HFFc6 (cell line): ENCODE data around the gene BHLHE41. TPM values are rescaled to one million over a fixed set of nuclear protein-coding genes. Genes with fewer than 3 reads are reported as not detected.

Source experiments
- DNase-seq: peaks from one replicate; pipeline ENCODE4 v3.0.0-alpha.2; 2018
- H3K27ac Mint-ChIP-seq: 2 replicates; pipeline ENCODE4 v1.8.0; 2020; ENCODE audit warnings: mild to moderate bottlenecking, mixed read lengths
- H3K27me3 Mint-ChIP-seq: 2 replicates; pipeline ENCODE4 v1.8.0; 2021; ENCODE audit warnings: mild to moderate bottlenecking, moderate library complexity, mixed read lengths; ENCODE audit not compliant: insufficient read depth
- H3K36me3 Mint-ChIP-seq: 2 replicates; pipeline ENCODE4 v1.8.0; 2021; ENCODE audit warnings: low read depth, mixed read lengths
- H3K4me1 Mint-ChIP-seq: 2 replicates; pipeline ENCODE4 v1.8.0; 2020; ENCODE audit warnings: low read depth, mixed read lengths
- H3K4me3 Mint-ChIP-seq: 2 replicates; pipeline ENCODE4 v1.8.0; 2020; ENCODE audit warnings: mild to moderate bottlenecking, moderate library complexity, mixed read lengths
- H3K9me3 Mint-ChIP-seq: 2 replicates; pipeline ENCODE4 v1.8.0; 2020; ENCODE audit warnings: mild to moderate bottlenecking, mixed read lengths
- CTCF ChIP-seq: fragments of 200-600 bp; sonication (generic); IDR thresholded peaks from 2 replicates; pipeline ENCODE4 v1.5.0; 2021; ENCODE audit warnings: antibody characterized with exemption, mild to moderate bottlenecking
- total RNA-seq, 6 experiments: library from RNA; stranded (reverse); fragmentation: NEBNext Ultra II Directional; extraction: Animal tissue kit (Norgen Biotek cat#: 25700); gene quantifications; 2 replicates in 1 of 6; 3 replicates in 5 of 6; pipeline ENCODE4 v1.2.3, GENCODE V29; 2021

BHLHE41 gene
- total RNA-seq, 6 experiments from 2014 or later, result 12.3 to 17.6 (median 13.8) TPM

GRCh38 chr12:26143291-26143690, 18.5 kb upstream of the BHLHE41 start:
- H3K4me3 Mint-ChIP-seq, result no peak overlapping the region
- no peaks in the 10 kb centered on the region for H3K36me3 Mint-ChIP-seq
- no peaks in the 10 kb centered on the region for H3K27me3 Mint-ChIP-seq
- no peak overlapping the region for H3K27ac Mint-ChIP-seq
- TF ChIP-seq CTCF, result no peak
- DNase-seq, result no peak
- no peaks in the 10 kb centered on the region for H3K4me1 Mint-ChIP-seq
- H3K9me3 Mint-ChIP-seq, result no peaks in the 10 kb centered on the region

GRCh38 chr12:26138860-26139259, 14.0 kb upstream of the BHLHE41 start:
- Mint-ChIP-seq H3K4me1 (no peaks in the 10 kb centered on the region), H3K4me3 (no peak overlapping the region), H3K27me3 (peaks cover 4% of the 10 kb centered on the region; the same call in 1 of the 2 replicates), H3K36me3 (no peaks in the 10 kb centered on the region), H3K9me3 (no peaks in the 10 kb centered on the region), H3K27ac (no peak overlapping the region)
- no peak for DNase-seq
- TF ChIP-seq CTCF, result no peak

- TF ChIP-seq CTCF, result no peak
- H3K36me3 Mint-ChIP-seq, result no peaks in the 10 kb centered on the region
- no peaks in the 10 kb centered on the region for H3K4me1 Mint-ChIP-seq
- DNase-seq, result no peak
- H3K27me3 Mint-ChIP-seq, result peaks cover 5% of the 10 kb centered on the region
- H3K4me3 Mint-ChIP-seq, result no peak overlapping the region
- H3K9me3 Mint-ChIP-seq, result no peaks in the 10 kb centered on the region
- no peak overlapping the region for H3K27ac Mint-ChIP-seq
Measured at GRCh38 chr12:26136688-26137087, 11.9 kb upstream of the BHLHE41 start.

GRCh38 chr12:26135571-26135970, 10.7 kb upstream of the BHLHE41 start:
- Mint-ChIP-seq H3K9me3 (no peaks in the 10 kb centered on the region), H3K4me1 (no peaks in the 10 kb centered on the region), H3K27me3 (peaks cover 5% of the 10 kb centered on the region), H3K27ac (no peak overlapping the region), H3K4me3 (no peak overlapping the region), H3K36me3 (no peaks in the 10 kb centered on the region)
- DNase-seq, result no peak
- no peak for TF ChIP-seq CTCF

GRCh38 chr12:26135010-26135420, 10.2 kb upstream of the BHLHE41 start:
- Mint-ChIP-seq H3K9me3 (no peaks in the 10 kb centered on the region), H3K4me3 (no peak overlapping the region), H3K36me3 (no peaks in the 10 kb centered on the region), H3K27ac (no peak overlapping the region), H3K4me1 (no peaks in the 10 kb centered on the region), H3K27me3 (peaks cover 5% of the 10 kb centered on the region)
- DNase-seq, result no peak
- no peak for TF ChIP-seq CTCF

- Mint-ChIP-seq H3K27me3 (peaks cover 5% of the 10 kb centered on the region), H3K9me3 (no peaks in the 10 kb centered on the region), H3K4me3 (no peak overlapping the region), H3K4me1 (no peaks in the 10 kb centered on the region), H3K27ac (no peak overlapping the region), H3K36me3 (no peaks in the 10 kb centered on the region)
- no peak for TF ChIP-seq CTCF
- no peak for DNase-seq
Measured at GRCh38 chr12:26134540-26134939, 9.7 kb upstream of the BHLHE41 start.
